Activated CD4-positive, alpha-beta T cell treated with anti-CD3 and anti-CD28 coated beads for 48 hours (primary cell): ENCODE measurements around the gene ITPR1.

ENCODE experiments used
- DNase-seq: peaks from one replicate; pipeline ENCODE4 v3.0.0-alpha.2; 2020

Gene ITPR1

GRCh38 chr3:4534906-4535305 is 41.8 kb downstream of the ITPR1 start:
- no peak for DNase-seq

DNA sequence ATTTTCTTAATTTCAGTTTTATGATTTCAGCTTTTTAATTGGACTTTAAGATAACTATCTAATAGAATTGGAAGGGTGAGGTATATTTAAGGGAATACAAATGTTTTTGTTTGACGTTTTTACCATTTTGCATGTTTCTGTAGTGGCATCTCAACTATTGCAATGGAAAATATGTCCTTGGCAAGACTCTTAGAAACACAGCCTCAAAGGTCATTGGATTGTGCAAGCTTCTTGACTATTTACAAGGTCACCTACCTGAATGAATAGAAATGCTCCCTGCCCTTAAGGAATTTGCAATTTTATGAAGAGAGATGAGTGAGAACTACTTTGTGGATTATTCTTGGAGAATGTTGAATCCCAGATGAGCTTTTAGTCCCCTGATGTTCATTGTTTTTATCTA is 43.1 kb downstream of the ITPR1 start:
- DNase-seq = no peak

DNA sequence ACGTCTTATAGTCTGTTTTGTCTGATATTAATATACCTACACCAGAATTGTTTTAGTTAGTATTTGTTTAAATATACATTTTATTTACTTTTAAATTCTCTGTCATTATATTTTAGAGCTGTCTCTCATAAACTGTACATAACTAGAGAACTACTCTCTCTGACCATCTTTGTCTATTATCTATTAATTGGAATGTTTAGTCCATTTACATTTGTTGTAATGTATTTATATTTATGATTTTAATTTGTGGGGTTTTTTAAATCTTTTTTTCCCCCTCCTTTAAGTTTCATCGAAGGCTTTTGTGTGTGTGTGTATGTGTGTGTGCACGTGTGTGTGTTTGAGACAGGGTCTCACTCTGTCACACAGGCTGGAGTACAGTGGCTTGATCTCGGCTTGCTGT is 47.1 kb downstream of the ITPR1 start:
- no peak for DNase-seq

- no peak for DNase-seq
Measured at GRCh38 chr3:4543110-4543509, 50.0 kb downstream of the ITPR1 start.

DNA sequence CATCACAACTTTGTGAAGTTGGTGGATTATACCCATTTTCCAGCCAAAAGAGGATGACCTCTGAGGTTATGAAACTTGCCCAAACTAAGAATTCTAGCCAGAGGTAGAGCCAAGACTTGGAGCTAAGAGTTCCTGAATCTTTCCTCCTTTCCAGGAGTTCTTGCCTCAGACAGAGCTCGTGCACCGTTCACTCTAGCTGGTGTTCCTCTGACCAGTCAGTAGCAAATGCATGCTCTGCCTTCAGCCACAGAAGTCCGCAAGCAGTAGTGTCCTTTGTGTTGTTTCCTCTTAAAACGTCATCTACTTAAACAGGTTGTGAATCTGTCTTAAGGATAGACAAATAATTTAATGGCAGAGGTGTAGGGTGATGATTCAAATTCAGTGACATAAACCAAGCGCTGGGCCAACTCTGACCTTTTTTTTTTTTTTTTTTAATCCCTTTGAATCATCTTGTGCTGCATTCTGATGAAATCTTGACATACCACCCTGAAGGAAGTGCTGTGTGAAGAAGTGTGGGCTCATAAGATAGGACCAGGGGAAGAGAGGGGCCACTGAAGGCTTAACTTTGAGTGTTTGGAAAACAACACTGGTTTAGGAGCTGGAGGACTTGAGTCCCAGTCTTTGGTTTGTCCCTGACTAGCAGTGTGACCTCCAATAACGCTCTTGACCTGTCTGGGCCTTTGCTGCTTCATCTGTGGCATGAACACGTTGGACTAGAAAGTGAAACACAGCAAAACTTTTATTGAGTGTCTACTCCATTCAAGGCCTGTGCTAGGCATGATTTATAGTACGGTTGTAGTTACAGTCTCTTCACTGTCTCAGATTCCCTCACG is 53.4 kb downstream of the ITPR1 start:
- DNase-seq = no peak

DNA sequence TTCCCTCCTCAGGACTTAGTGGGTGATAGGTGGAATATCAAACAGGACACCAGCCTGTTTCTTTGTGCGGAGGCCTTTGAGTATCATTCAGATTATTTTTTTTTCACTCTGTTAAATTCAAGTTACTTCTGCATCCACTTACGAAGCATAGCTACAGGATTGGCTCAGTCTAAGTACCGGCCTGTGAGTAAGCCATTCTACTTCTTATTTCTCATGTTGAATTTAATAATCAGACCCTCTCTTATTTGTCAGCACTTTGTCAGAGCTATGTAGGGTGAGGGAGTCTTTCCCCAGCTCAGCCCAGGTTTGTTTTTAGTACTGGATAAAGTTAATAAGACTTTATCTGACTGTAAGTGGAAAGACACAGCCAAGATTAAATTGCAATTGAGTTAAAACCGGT is 54.7 kb downstream of the ITPR1 start:
- DNase-seq = no peak

- DNase-seq = no peak
Measured at GRCh38 chr3:4548356-4548755, 55.2 kb downstream of the ITPR1 start.

DNA sequence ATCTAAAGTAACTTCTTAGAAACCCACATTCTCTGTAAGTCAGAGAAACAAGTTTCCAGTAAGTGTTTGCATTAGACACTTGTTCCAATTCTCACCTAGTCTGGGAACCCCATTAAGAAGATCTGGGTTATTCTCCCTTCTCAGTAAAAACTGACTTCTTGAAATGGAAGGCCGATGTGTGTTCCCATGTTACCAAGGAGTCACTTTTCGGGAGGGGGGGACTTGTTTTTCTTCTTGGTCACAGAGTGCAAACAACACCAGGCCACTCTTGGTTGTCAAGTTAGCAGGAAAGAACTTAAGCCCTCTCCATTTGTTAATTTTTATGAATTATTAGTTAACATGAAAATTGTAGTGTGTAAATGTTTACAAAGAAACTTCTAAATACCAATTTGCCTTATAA is 55.6 kb downstream of the ITPR1 start:
- no peak for DNase-seq

DNA sequence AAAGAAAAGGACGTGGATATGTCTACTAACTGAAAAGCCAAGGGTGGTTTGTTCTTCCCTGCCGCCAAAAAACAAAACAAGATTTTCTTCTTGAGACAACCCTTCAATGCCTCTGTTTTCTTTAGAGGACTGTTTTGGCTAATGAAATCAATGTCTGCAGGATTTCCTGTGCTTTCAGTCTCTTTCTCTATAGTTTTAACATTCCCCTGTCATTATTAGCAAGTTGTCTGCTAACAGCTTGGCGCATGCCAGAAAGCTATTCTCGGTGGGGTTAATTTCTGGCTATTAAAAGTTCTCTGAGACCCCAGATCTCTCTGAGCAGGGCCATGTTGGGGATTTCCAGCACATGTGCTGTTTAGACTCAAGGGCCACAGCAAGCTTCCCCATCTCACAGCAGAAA is 56.7 kb downstream of the ITPR1 start:
- no peak for DNase-seq

DNA sequence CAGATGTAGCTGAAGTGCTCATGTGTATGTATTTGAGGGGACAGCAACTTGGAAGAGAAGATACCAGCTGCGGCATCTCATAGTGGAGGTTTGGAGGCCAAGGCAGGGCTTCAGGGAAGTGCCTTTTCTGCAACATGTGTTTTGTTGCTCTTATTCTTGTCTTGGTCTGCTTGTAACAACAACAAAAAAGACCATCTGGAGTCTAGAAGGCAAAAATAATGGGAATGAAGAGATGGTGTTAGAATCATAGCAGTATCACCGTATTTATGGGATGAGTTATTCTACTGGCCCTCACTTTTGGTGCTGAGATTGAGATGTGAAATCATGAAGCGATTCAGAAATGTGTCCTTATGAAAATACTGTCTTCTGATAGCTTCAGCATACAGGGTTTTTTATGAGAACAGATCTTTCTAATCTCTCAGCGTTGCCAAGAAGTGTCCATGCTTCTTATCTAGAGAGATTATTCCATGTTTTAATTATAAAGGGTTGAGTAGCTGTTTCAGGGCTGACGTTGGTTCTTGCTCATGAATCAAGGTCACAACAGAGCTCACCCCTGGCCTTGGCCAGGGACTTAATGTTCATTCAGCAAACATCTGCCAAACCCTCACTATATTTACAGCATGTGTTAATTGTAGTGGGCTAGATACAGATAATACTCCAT is 58.0 kb downstream of the ITPR1 start:
- DNase-seq = no peak

- no peak for DNase-seq
Measured at GRCh38 chr3:4551794-4552442, 58.8 kb downstream of the ITPR1 start.

- no peak for DNase-seq
Measured at GRCh38 chr3:4552811-4553210, 59.7 kb downstream of the ITPR1 start.

GRCh38 chr3:4561661-4562060 is 68.5 kb downstream of the ITPR1 start:
- DNase-seq = no peak

DNA sequence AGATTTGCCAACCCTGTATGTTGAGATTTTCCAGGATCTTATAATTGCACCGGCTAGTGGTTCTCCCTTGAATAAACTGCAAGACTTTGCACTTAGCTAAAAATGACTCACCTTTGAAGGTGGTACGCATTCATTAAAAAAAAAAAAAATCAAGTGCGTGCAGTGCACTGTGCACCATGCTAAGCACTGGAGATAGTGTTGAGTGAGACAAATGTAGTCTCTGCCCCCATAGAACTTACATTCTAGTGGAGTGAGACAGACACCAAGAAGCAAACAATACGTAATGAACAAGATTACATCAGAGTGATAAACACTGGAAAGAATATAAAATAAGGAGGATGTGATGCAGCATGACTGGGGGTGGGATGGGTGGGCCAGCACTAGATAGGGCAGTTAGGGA is 69.4 kb downstream of the ITPR1 start:
- no peak for DNase-seq

DNA sequence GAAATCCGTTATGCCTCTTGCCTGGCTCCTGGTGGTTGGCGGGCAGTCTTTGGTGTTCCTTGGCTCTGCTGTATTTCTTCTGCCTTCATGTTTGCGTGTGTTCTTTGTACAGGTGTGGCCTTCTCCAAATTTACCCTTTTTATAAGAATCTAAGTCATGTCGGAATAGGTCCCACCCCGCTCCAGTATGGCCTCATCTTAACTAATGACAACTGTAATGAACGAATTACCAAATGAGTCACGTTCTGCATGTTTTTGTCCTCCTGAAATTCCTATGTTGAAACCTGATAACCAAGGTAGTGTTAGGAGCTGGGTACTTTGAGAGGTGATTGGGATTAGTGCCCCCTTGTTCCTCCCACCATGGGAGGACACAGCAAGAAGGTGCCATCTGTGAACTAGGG is 71.1 kb downstream of the ITPR1 start:
- DNase-seq = no peak

DNA sequence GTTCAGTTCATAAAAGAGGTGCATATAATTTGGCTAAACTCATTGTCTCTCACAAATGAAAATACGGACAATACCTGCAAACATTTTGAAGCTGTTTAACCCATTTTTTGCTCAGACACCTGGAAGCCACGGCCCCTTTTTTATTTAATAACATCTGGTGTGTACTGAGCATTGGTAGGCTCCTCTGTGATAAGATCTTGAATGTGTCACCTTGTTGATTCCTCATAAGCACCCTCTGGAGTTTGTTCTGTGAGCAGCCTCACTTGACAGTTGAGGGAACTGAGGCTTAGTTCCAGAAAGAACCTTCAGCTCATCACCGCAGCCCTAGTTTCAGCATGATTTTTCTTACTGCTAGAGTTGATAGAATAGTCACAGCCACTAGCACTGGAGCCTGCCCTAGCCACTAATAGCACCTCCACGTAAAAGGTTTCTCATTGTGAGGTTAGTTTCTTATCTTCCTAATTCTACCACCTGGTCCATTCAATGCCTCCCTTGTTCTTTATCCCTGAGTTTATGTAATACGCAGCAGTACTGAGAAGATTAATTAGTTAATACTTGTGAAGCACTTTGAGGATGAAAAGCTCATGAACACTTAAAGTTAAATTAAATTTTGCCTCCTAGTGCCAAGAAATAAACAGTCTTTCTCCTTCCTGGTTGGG is 71.9 kb downstream of the ITPR1 start:
- no peak for DNase-seq

GRCh38 chr3:4565809-4566501 is 72.8 kb downstream of the ITPR1 start:
- DNase-seq = no peak

DNA sequence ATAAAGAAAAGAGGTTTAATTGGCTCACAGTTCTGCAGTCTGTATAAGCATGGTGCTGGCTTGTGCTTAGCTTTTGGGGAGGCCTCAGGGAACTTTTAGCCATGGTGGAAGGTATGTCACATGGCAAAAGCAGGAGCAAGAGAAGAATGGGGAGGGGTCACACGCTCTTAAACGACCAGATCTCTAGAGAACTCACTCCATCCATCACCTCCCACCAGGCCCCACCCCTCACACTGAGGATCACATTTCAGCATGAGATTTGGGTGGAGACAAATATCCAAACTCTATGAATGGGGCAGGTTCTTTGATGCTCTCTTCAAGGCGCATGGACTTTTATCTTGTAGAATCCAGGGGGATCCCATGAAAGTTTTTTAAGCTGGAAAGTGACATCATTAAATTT is 75.7 kb downstream of the ITPR1 start:
- DNase-seq = no peak

- no peak for DNase-seq
Measured at GRCh38 chr3:4570840-4571621, 77.9 kb downstream of the ITPR1 start.

DNA sequence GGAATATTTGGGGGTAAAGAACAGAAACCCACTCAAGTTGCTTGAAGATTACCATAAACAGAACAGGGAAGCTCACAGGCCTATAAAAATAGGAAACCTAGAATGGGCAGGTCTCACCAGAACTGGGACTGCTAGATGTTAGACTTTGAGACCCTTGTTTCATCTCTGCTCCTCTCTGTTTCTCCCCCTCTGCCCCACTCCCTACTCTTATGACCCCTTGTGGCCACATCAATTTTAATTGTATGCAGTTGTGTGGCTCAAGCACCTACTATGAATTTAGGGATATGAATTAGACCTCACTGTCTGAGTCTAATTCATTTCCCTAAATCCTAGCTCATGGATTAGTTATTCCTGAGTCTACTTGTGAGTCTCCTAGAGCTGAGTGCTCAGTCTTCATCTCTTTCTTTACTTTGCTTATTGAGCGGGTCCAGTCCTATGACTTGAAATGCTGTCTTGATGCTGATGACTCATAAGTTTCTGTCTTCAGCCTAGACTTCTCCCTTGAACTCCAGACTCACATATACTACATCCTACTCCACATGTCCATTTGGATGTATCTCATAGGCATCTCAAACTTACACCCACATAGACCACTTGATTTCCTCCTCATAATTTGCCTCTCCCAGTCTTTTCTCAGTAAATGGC is 78.7 kb downstream of the ITPR1 start:
- DNase-seq = no peak

DNA sequence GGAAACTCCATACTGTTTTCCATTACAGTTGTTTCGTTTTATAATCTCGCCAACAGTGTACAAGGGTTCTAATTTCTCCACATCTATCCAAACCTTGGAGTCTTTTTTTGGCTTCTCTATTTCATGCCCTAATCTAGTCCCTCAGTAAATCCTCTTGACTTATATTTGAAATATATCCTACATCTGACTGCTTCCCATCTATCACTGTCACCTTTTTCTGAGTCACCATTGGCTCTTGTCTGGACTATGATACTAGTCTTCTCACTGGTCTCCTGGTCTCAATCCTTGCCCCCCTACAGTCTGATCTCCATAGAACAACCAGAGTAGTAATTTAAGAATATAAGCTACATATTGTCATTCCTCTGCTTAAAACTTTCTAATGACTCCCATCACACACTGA is 80.0 kb downstream of the ITPR1 start:
- no peak for DNase-seq
